ENCODE data around the gene KLHL2.

Gene KLHL2

DNA sequence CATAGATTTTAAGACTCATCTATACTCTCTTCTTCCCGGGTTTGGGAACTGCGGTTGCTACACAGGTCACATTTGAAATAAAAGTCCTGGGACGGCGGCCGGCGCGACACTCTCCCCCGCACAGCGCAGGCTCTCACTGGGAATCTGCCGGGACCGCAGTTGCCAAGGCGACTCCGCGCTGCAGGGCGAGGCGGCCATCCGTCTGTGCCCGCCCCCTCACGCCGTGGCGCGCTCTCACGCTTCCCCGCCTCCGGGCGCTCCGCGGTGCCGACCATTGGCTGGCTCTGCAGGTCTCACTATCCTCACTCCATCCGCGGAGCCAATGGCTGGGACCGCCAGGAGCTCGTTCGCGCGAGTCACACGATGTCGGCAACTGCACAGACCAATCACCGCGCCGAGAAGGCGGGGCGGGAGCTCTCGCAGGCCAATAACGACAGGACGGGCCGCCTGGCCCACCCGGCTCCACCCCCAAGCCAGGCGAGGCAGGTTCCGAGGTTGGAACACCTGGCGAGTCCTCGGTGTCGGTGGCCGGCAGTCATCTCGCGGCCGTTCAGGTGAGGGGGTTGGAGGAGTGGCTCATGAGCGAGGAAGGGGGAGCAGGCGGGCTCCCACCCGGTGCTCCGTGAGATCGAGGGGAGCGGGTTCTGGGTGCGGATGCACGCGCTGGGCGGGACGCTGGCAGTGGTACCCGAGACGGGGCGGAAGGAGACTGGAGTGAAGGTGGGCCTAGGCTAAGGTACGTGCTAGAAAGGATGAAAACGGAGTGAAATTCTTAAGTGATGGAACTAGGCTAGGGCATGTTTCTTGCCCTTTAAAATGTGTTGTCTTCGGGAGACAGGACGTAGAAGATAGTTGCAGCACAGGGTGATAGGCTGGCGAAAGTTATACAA is 120.1 kb downstream of the KLHL2 start, which contains the start of gene MSMO1:
TSS of gene MSMO1 (plus strand) at position 459 of the 890 bp plus-strand sequence. CDS start 5,702 bp downstream, outside the sequence.
- in situ Hi-C loops (cut with MboI; ENCODE audit: low sequenced_read_pairs): no loop called here

DNA sequence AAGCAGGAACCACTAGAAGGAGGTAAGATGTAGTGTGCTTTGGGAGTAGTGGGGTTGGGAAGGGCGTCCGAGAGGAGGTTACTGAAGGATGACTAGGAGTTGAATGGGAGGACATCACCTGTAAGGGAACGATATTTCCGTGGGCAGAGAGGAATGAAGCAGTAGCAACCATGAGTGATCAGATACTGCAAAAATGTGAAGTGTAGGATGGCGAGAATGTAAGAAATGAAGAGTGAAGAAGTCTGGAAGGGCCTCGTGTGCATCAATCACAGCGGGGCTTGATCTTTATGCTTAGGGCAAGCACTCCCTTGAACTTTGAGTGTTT is 120.7 kb downstream of the KLHL2 start:
- in situ Hi-C loops (cut with MboI; ENCODE audit: low sequenced_read_pairs): no loop called here

DNA sequence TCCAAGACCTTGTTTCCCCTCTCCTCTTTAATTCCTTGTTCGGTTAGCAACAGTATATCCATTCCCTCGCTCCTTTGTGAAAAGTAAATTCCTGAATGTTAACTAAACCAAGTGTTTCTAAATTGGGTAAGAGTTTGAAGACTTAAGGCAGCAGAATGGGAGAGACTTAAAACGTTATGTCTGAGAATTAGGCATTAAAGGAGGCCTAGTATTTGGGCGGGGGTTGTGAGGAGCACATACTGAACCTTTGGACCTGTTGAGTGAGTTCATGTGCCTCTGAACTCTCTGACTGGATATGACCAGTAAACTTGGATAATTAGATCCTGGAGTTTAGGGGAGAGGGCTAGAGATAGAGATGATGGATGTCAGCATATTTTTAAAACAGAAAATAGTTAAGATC is 121.3 kb downstream of the KLHL2 start:
- in situ Hi-C loops (cut with MboI; ENCODE audit: low sequenced_read_pairs): no loop called here

GRCh38 chr4:165330071-165330470 is 122.7 kb downstream of the KLHL2 start:
- in situ Hi-C loops (cut with MboI; ENCODE audit: low sequenced_read_pairs): no loop called here

- in situ Hi-C loops (cut with MboI; ENCODE audit: low sequenced_read_pairs): no loop called here
Observed at GRCh38 chr4:165330666-165331065, 123.3 kb downstream of the KLHL2 start.

- in situ Hi-C loops (cut with MboI; ENCODE audit: low sequenced_read_pairs): no loop called here
Observed at GRCh38 chr4:165331359-165331758, 124.0 kb downstream of the KLHL2 start.

GRCh38 chr4:165331823-165332222 is 124.5 kb downstream of the KLHL2 start:
- in situ Hi-C loops (cut with MboI; ENCODE audit: low sequenced_read_pairs): no loop called here

DNA sequence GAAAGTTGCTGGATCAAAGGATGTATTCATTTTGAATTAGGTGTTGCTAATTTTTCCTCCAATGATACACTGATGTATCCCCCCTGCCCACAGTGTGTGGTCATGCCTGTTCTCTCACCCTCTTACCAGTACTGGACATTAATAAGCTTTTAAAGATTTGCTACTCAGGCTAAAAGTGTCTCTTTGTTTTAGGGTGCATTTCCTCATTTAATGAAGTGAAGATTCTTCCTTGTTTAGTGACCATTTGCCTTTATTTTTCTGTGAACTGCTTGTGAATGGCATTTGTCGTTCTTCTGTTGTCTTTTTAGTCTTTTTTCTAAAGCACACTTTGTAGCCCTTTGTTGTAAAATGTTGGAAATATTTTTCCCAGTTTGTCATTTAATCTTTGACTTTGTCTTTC is 125.1 kb downstream of the KLHL2 start:
- in situ Hi-C loops (cut with MboI; ENCODE audit: low sequenced_read_pairs): no loop called here

DNA sequence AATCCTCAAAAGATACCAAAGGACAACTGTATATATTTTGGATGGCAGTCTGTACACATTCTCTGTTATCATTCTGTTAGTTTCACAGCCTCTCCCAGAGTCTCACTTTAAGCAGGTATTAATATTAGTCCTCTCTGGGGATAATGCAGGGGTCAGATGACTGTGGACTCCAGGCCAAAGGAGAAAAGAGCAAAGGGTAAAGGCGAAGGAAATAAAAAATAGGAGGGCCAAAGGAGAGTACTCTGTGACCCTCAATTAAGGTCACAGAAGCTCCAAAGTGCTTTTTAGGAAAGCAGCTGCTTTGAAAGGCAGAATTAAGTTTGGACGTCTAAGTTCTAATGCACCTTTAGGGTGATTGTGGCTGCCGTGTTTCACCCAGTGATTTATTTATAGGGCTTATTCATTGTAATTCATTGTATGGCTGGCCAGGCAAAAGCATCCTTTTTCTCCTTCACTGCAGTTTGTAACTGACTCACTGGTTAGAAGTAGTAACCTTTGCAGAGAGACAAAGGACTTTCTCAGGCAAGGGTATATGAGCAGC is 127.9 kb downstream of the KLHL2 start:
- in situ Hi-C loops (cut with MboI; ENCODE audit: low sequenced_read_pairs): no loop called here

GRCh38 chr4:165336743-165337142 is 129.4 kb downstream of the KLHL2 start:
- in situ Hi-C loops (cut with MboI; ENCODE audit: low sequenced_read_pairs): no loop called here

GRCh38 chr4:165342340-165342739 is 135.0 kb downstream of the KLHL2 start:
- in situ Hi-C loops (cut with MboI; ENCODE audit: low sequenced_read_pairs): loop anchor here (10.0 kb wide), 1 partner anchor 208 kb away; no protein-coding TSS in a partner anchor

DNA sequence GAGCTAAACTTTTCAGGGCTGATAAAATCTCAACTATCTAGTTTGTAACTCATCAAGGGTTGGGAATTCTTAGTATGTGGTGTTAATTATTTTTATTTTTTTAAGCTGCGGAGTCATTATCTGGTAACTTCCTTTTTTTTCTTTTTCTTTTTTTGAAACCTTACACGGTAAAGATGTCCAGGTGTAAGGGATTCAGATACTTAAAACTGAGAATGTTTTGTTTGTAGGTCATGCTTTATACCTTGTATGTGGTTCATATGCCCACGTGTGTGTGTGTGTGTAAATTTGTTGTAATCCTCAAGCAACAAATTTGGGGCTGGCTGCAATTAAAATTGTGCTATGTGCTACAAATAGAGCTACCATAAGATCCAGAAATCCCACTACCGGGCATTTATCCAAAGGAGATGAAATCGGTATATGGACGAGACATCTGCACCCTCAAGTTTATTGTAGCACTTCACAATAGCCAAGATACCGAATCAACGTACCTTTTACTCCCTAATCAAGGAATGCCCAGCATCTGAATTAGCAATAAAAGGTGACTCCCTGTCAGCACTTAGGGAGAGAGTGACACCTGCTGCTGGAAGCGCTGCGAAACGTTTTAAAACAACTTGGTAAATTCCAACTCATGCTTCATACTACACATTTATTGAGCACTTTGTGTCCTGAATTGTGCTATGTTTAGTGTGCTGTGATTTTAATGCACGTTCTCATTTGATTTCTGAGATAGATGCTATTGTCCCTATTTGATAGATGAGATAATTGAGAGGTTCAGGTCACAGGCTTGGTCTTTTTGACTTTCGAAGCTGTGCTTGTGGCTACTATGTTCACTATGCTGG is 136.2 kb downstream of the KLHL2 start:
- in situ Hi-C loops (cut with MboI; ENCODE audit: low sequenced_read_pairs): loop anchor here (10.0 kb wide), 1 partner anchor 209 kb away; no protein-coding TSS in a partner anchor

GRCh38 chr4:165345666-165346417 is 138.5 kb downstream of the KLHL2 start:
- in situ Hi-C loops (cut with MboI; ENCODE audit: low sequenced_read_pairs): loop anchor here (10.0 kb wide), 1 partner anchor 211 kb away; no protein-coding TSS in a partner anchor

DNA sequence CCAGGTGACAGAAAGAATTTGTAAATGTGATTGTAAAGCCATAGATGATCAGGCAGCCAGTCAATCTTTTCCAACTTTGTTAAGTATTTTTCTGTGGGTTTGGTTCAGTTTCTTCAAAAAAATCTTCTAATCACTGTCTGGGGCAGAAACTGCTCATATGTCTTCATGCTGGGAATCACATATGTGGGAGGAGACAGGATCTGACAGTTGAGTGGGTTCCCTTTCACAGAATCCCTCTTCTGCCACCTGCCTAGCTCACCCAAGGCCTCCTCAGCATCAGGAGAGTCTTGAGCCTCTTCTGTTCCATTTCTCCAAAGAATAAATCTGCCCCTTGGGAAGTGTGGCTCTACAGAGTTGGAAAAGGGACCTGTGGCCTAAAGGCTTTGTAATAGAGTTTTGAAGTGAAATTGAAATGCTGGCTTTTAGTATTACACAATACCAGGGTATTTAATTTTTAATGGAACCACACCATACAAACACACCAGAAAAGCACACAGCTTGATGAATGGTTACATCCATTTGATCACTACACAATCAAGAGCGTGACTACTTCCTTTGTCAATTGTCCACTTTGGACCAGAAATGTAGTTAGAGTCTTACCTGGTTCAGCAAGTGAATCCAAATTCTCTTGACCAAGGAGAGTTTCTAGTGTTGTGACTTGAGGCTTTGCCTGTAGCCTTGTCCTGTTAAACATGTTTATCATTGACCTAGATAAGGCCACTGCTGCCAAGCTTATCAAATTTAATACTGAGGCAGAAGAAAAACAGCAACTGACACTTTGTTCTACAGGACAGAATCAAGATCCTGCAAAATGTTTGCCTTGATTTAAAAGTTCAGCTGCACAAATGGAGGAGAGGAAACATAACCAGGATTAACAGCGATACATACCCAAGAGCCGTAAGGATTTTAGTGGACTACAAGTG is 140.5 kb downstream of the KLHL2 start:
- in situ Hi-C loops (cut with MboI; ENCODE audit: low sequenced_read_pairs): loop anchor here (10.0 kb wide), 1 partner anchor 213 kb away; no protein-coding TSS in a partner anchor

- in situ Hi-C loops (cut with MboI; ENCODE audit: low sequenced_read_pairs): loop anchor here (10.0 kb wide), 1 partner anchor 113 kb away; no protein-coding TSS in a partner anchor
Observed at GRCh38 chr4:165351359-165352130, 144.2 kb downstream of the KLHL2 start.

- in situ Hi-C loops (cut with MboI; ENCODE audit: low sequenced_read_pairs): loop anchor here (10.0 kb wide), 1 partner anchor 109 kb away; no protein-coding TSS in a partner anchor
Observed at GRCh38 chr4:165355900-165356300, 148.5 kb downstream of the KLHL2 start.

DNA sequence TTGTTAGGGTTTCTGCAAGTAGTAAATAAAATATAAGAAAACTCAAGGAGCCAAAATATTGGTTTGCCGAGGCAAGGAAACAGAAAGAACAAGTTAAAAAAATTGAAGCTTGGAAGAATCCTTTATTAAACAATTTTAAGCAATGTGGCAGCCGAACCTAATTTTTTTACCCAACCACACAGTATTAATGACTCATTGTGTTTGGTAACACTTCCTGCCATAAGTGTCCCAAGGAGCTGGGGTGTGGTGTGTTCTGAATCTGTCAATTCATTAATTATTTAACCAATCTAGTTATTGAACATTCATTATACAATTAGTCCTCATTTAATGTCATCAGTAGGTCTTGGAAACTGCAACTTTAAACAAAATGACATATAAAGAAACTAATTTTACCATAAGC is 152.1 kb downstream of the KLHL2 start:
- in situ Hi-C loops (cut with MboI; ENCODE audit: low sequenced_read_pairs): loop anchor here (10.0 kb wide), 1 partner anchor 105 kb away; no protein-coding TSS in a partner anchor

GRCh38 chr4:165360041-165360695 is 152.8 kb downstream of the KLHL2 start:
- in situ Hi-C loops (cut with MboI; ENCODE audit: low sequenced_read_pairs): no loop called here
